ENCODE measurements around the gene HORMAD1.
"Not testable (repeated sequence)": the region's sequence is repeated elsewhere in the genome, so short reads cannot be mapped to it uniquely, and the experiment has no call there.

HORMAD1 gene

DNA sequence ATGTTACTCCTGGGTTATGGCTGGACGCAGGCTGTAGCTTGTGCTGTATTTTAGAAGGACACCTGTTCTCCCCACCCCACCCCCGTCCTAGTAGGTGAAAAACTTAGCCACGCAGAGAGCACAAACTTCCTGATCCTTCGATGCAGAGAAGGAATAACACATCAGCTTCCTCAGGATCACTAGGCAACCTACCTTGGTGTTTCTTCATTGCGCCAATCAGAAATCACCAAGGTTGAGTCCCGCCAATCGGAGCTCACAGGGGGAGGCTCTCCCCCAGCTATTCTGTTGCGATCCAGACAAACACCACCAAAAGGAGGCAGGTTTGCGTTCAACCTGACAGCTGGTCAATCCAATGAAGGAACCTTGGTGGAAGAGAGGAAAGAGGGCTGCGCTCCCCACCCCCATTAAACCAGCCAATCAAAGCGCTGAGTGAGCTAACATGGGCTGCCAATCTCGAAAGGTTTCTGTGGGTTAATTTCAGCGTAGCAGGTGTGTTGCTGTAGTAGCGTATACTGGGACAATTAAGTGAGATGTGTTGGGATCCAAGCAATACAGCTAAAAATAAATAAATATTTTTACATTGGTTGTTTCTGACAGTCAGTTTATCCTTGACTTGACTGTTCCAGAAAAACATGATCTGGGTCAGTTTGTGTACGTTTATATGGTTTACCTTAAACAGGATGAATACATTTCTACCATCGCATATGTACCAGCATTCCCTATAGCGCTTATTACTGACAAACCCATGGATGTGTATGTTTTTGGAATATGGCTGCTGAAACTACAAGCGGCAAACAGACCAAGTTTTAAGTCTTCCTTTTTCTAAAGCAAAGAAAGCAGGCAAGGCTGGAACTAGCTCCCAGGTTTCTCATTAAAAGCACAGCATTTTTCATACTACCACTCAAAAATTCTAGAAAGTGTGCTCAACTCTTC lies 23.4 kb downstream of the HORMAD1 start, which contains the start of gene GOLPH3L:
Gene GOLPH3L, minus strand, starts transcription at position 160 of the 933 bp plus-strand sequence. CDS start 2,316 bp downstream, outside the sequence.
- peak; percentile 97 for DNase-seq

DNA sequence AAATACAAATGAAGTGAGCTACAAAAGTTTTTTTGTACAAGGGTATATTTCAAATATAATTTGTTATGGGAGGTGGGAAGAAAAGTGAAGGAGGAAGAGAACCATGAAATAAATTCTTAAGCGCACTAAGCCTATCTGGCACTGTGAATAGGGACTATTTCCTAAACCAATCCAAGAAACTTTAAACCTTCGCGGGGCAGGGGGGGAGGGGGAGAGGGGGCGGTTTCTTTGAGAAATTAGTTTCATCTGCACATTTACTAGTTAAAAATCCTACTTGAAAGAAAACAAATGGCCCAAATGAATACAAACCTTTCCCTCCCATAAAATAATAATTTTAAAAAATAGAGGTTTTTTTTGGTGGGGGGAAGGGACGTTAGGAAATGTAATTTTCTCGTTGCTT lies 24.1 kb downstream of the HORMAD1 start:
- peak; percentile 7 for DNase-seq

DNA sequence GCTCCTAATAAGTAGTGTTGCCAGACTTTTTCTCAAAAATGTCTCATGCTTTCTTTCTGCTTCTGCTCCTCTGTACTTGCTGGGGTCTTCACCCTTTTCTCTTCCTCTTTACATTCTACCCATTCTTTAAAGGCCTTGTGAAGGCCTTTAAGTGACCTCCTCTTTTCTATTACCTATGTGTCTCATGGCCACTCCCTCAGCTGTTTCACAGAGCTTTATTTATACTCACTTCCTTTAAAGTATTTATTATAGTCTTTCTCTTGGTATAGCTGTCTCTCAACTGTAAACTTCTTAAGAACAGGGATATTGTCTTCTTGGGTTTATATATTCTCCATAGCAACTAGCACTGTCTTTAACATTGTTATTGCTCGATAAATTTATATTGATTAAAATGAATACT lies 24.5 kb downstream of the HORMAD1 start:
- DNase-seq: no peak

DNA sequence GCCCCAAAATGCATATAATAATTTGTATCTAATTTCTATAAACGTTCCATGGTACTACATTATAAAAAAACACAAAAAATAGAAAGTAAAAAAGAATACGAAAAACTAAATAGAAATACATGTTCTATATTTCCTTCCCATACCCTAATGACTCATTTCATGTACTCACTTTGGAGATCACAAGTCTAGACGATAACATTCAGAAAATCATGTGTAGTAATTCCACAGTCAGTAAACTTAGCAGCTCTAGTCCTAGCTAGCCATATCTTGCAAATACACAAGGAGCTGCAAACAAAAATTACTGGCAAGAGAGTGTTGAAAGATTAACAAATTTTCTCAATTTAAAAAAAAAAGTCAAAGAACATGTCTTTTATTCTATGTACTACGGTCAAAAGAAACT lies 25.1 kb downstream of the HORMAD1 start:
- no peak for DNase-seq

DNA sequence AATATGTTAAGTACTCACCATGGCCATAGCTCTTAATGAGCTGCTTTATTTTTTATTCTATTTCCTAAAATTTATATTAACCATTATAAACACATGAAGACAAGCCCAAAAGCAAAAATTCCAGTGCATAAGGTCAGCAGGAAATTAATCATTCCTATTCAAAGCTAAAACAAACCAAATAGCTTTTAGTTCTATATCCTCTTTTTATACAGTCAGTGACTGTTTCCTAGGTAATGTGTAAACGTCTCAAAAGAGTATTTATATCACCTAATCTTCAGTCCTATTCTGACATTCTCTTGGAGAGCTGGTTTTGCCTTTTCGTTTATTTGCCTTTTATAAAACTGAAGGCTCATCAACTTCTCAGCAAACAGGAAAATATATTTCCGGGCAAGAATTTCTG lies 28.0 kb downstream of the HORMAD1 start:
- DNase-seq: no peak

DNA sequence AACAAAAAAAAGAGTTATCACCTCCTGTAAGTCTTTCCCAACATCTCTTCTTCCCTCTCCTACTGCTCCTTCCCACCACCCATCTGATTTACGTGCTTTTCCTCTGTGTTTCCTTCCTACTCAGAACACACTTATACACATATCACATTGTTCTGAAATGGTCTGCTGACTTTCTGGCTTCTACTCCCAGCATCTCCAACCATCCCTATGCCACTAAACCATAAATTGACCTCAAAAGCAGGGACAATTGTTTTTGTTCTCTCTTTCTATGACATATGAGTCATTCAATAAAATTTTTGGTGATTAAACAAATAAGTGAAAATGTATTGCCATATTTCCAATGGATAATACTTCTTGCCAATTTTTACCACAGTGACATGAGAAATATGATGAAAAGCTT lies 31.9 kb downstream of the HORMAD1 start:
- no peak for DNase-seq

DNA sequence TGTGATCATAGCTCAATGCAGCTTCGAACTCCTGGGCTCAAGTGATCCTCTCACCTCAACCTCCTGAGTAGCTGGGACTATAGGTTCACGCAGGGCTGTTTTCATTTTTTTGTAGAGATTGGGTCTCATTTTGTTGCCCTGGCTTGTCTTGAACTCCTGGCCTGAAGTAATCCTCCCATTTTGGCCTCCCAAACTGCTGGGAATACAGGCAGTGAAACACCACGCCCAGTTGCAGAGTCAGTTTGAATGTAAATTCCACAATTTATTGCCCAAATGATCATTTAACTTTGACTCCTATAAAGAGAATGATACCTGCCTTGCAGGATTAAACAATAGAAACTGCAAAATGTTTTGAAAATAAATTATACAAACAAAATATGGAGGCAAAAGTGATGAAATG lies 34.4 kb downstream of the HORMAD1 start:
- no peak for DNase-seq

DNA sequence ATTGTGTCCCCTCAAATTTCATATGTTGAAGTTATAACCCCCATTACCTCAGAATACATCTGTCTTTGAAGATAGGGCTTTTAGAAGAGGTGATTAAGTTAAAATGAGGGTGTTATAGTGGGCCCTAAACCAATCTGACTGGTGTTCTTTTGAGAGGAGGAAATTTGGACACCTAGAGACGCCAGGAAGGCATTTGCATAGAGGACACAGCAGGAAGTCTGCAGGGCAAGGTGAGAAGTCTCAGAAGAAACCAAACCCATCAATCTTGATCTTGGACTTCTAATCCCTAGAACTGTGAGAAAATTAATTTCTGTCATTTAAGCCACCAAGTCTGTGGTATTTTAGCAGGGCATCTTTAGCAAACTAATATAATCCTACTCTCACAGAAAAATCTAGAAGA lies 36.8 kb downstream of the HORMAD1 start:
- peak; percentile 32 for DNase-seq

DNA sequence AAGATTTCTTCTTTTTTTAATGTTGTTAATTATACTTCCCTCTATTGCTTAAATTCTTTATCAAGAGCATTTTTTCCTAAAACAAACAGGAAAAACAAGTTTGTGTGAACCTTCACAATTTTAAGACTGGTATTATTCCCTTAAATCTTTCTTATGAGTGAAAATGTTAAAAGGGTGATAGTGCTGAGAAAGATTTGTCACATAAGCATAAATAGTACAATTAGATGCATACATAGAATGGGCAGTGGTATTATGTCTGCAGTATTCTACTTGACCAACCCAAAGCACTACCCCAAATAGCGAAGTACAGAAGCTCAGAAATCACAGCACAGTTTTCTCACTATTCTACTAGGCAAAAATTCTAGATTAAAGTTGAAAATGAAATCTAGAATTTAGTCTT lies 41.7 kb downstream of the HORMAD1 start:
- DNase-seq: no peak

DNA sequence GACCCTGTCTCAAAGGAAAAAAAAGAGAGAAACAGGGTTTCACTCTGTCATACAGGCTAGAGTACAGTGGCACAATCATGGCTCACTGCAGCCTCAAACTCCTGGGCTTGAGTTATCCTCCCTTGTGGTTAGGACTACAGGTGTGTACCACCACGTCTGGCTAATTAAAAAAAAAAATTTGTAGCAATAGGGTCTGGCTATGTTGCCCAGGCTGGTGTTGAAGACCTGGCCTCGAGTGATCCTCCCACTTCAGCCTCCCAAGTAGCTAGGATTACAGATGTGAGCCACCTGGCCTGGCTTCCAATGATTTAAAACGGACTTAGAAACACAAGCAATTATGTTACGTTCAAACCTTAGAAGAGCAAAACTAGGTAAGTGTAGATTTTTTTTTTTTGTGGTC lies 45.8 kb downstream of the HORMAD1 start:
- DNase-seq: no peak

DNA sequence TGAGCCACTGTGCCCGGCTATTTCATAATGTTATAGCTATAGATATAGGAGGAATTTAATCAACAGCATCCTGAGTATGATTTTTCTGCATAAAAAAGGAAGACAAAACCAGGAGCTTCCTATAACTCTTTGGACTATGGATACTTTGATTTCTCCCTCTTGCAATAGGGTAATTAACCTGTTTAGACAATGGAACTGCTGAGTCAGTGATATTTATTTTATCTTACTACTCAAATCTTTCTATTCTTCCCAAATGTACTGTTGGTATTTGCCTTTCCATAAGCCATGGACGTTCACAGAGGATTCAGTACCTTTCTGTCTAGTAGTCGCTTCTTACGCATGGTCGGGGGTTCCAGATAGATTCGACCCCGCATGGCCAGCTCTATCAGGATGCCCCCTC lies 57.4 kb downstream of the HORMAD1 start:
- no peak for DNase-seq

DNA sequence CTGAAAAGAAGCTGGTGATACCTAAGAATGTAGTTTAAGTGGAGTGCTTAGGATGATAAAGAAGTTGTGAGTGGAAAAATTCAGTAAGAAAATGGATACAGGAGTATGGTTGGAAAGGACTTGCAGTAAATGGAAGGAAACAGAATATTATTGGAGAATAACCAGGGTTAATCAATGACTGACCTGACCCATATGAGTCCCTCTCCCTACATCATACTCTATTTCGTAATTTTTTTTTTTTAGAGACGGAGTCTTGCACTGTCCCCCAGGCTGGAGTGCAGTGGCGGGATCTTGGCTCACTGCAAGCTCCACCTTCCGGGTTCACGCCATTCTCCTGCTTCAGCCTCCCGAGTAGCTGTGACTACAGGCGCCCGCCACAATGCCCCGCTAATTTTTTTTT lies 57.9 kb downstream of the HORMAD1 start:
- DNase-seq: no peak

DNA sequence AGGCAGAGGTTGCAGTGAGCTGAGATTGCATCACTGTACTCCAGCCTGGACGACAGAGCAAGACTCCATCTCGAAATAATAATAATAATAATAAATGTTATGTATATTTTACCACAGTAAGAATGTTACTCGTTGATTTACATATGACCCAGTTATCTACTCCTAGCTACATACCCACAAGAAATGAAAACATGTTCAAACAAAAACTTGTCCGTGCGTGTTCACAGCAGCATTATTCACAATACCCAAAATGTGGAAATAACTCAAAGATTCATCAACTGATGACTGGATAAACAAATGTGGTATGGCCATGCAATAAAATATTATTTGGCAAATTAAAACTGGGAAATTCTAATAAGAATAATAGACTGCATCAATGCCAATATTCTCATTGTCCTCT lies 59.5 kb downstream of the HORMAD1 start:
- DNase-seq: no peak

DNA sequence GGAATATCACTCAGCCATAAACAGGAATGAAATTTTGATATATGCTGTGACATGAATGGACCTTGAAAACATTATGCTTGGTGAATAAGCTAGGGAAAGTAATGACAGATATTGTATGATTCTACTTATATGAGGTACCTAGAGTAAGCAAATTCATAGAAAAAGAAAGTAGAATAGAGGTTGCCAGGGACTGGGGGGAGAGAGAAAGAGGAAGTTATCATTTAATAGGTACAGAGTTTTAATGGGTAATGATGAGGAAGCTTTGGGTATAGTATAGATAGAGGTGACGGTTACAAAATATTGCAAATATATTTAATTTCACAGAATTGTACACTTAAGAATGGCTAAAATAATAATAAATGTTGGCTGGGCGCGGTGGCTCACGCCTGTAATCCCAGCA lies 60.1 kb downstream of the HORMAD1 start:
- DNase-seq: no peak

DNA sequence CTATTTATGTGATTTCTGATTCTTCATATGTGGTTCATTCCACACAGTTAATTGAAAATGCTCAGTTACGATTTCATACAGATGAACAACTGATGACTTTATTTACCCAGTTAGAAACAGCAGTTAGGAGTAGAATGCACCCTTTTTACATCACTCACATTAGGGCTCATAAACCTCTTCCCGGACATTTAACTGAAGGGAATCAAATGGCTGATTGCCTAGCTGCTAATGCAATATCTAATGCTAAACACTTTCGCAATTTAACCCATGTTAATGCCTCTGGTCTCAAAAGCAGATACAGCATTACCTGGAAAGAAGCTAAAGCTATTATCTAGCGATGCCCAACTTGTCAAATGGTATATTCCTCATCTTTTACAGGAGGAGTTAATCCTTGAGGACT lies 63.6 kb downstream of the HORMAD1 start:
- DNase-seq: not testable (repeated sequence)

DNA sequence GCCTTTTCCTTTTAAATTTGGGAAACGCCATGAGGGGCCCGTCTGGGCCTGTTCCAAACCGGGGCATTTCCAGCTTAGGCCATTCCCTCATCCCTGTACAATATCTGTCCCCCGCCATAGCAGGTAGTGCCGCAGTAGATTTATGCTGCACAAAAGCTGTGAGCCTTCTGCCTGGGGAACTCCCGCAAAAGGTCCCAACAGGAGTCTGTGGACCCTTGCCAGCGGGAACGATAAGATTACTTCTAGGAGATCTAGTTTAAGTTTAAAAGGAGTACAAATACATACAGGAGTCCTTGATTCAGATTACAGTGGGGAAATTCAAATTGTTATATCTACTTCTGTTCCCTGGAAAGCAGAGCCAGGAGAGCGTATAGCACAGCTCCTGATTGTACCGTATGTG lies 66.1 kb downstream of the HORMAD1 start:
- DNase-seq: not testable (repeated sequence)

DNA sequence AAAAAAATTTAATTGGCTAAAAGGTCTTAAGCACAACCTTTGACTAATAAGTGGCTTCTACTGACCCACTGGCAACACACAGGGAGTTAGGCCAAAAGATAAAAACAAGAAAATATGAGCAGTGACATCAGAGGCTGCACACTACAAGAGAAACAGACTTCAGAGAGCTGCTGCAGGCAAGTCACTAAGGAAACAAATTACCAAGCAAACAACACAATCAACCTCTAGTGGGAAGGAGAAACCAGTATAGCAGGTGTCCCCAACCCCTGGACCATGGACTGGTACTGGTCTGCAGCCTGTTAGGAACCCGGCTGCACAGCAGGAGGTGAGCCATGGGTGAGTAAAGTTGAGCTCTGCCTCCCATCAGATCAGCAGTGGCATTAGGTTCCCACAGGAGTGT lies 70.5 kb downstream of the HORMAD1 start:
- DNase-seq: no peak

DNA sequence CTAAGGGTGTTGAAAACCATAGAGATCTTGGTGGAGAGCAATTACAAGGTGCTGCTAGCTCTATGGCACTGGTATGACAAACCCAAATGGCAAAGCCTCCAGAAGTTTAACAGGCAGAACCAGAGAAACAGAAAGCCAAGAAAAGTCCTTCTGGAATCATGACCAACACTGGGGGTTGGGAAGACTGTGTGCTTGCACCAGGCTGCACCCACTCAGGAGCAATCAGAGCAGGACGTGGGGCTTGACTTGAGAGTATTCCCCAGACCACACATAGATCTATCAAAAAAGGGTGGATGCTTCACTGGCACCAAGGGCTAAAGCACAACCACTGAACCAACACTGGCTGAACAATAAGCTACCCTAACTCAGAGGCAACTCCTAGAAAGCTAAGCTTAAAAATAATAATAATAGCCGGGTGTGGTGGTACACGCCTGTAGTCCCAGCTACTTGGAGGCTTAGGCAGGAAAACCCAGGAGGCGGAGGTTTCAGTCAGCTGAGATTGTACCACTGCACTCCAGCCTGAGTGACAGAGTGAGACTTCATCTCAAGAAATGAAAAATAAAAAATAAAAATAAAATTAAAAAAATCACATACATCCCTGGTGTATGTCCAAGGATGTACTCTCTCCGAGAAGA lies 71.1 kb downstream of the HORMAD1 start:
- DNase-seq: no peak

Data from CD4-positive, alpha-beta T cell treated with Interleukin-17A for 1 hour (primary cell).